ENCODE measurements around the gene DSTYK.

DNA sequence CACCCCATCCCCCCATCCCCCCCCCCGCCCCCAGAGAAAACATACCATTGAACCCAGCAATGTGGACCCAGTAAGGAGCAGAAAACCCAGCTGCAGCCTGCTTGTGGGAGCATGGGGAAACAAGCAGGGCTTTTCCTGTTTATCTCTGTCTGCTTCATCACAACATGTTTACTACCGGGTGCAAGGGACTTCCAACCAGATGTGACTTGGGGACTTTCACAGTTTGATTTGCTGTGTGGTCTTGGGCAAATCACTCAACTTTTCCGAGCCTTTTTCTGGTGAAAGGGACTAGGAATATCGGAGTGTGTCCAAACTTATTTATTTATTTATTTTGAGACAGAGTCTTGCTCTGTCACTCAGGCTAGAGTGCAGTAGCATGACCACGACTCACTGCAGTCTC lies 19.5 kb upstream of the DSTYK start:
- TF ChIP-seq, protein P1, sequence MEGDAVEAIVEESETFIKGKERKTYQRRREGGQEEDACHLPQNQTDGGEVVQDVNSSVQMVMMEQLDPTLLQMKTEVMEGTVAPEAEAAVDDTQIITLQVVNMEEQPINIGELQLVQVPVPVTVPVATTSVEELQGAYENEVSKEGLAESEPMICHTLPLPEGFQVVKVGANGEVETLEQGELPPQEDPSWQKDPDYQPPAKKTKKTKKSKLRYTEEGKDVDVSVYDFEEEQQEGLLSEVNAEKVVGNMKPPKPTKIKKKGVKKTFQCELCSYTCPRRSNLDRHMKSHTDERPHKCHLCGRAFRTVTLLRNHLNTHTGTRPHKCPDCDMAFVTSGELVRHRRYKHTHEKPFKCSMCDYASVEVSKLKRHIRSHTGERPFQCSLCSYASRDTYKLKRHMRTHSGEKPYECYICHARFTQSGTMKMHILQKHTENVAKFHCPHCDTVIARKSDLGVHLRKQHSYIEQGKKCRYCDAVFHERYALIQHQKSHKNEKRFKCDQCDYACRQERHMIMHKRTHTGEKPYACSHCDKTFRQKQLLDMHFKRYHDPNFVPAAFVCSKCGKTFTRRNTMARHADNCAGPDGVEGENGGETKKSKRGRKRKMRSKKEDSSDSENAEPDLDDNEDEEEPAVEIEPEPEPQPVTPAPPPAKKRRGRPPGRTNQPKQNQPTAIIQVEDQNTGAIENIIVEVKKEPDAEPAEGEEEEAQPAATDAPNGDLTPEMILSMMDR (conservative IDR thresholded peaks at IDR 0.05; ENCODE audit: low read depth, low read length): no peak
- TF ChIP-seq EZH2 (IDR thresholded peaks at IDR 0.05; ENCODE audit: low read length, unreplicated experiment) (no peak), EZH2phosphoT487 (IDR thresholded peaks at IDR 0.05; ENCODE audit: borderline replicate concordance, low read length) (no peak)

Measured in PC-3 (cell line).